ENCODE measurements around the gene OSBPL6.

Gene OSBPL6

DNA sequence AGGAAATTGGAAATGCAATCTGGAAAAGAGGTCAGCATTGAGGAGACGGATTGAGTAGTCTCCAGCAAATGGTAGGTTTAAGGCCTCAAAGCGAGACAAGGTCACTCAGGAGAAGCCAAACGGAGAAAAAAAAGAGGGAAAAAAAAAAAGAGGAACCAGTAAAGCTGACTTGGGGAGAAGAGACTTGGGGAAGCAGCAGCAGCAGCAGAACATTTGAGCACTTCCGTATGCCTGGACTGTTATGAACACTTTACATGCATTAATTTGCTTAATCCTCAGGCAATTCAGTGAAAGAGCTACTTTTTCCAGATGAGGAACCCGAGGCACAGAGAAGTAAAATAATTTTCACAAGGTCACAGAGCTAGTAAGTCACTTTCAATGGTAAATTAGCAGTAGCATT, 81.3 kb downstream of the OSBPL6 start:
- no peak for ATAC-seq
- TF ChIP-seq ZFP30 (CRISPR knock-in tag; IDR thresholded peaks at IDR 0.05) (no peak), ISL1 (CRISPR knock-in tag; IDR thresholded peaks at IDR 0.05) (no peak), RARB (CRISPR knock-in tag; IDR thresholded peaks at IDR 0.05) (no peak), ZNF565 (CRISPR knock-in tag; conservative IDR thresholded peaks at IDR 0.05; ENCODE audit: low read depth) (no peak), SNAI2 (CRISPR knock-in tag; IDR thresholded peaks at IDR 0.05) (no peak), ZC3H10 (CRISPR knock-in tag; IDR thresholded peaks at IDR 0.05) (no peak), CSDC2 (CRISPR knock-in tag; IDR thresholded peaks at IDR 0.05) (no peak), ESRRG (CRISPR knock-in tag; IDR thresholded peaks at IDR 0.05) (no peak), OSR1 (CRISPR knock-in tag; IDR thresholded peaks at IDR 0.05) (no peak), BACH2 (CRISPR knock-in tag; IDR thresholded peaks at IDR 0.05; ENCODE audit: borderline replicate concordance) (no peak), POU6F1 (CRISPR knock-in tag; IDR thresholded peaks at IDR 0.05; ENCODE audit: borderline replicate concordance, low read depth) (no peak), ARNTL (CRISPR knock-in tag; IDR thresholded peaks at IDR 0.05; ENCODE audit: borderline replicate concordance, low read depth) (no peak), PPARA (CRISPR knock-in tag; IDR thresholded peaks at IDR 0.05; ENCODE audit: borderline replicate concordance) (no peak), ZNF8 (CRISPR knock-in tag; IDR thresholded peaks at IDR 0.05) (no peak), TOX (CRISPR knock-in tag; IDR thresholded peaks at IDR 0.05; ENCODE audit: borderline replicate concordance) (no peak), TSHZ2 (CRISPR knock-in tag; IDR thresholded peaks at IDR 0.05) (no peak), GLIS3 (CRISPR knock-in tag; IDR thresholded peaks at IDR 0.05) (no peak), TCF4 (CRISPR knock-in tag; IDR thresholded peaks at IDR 0.05; ENCODE audit: borderline replicate concordance) (no peak)
- TF ChIP-seq, protein P1, sequence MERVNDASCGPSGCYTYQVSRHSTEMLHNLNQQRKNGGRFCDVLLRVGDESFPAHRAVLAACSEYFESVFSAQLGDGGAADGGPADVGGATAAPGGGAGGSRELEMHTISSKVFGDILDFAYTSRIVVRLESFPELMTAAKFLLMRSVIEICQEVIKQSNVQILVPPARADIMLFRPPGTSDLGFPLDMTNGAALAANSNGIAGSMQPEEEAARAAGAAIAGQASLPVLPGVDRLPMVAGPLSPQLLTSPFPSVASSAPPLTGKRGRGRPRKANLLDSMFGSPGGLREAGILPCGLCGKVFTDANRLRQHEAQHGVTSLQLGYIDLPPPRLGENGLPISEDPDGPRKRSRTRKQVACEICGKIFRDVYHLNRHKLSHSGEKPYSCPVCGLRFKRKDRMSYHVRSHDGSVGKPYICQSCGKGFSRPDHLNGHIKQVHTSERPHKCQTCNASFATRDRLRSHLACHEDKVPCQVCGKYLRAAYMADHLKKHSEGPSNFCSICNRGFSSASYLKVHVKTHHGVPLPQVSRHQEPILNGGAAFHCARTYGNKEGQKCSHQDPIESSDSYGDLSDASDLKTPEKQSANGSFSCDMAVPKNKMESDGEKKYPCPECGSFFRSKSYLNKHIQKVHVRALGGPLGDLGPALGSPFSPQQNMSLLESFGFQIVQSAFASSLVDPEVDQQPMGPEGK (CRISPR knock-in tag; IDR thresholded peaks at IDR 0.05; ENCODE audit: borderline replicate concordance), result no peak

- TF ChIP-seq TCF4 (CRISPR knock-in tag; IDR thresholded peaks at IDR 0.05; ENCODE audit: borderline replicate concordance) (no peak), TSHZ2 (CRISPR knock-in tag; IDR thresholded peaks at IDR 0.05) (no peak), ZNF70 (CRISPR knock-in tag; IDR thresholded peaks at IDR 0.05) (no peak), CSDC2 (CRISPR knock-in tag; IDR thresholded peaks at IDR 0.05) (no peak), ZC3H10 (CRISPR knock-in tag; IDR thresholded peaks at IDR 0.05) (no peak), OSR1 (CRISPR knock-in tag; IDR thresholded peaks at IDR 0.05) (no peak), SNAI2 (CRISPR knock-in tag; IDR thresholded peaks at IDR 0.05) (no peak), ZNF565 (CRISPR knock-in tag; conservative IDR thresholded peaks at IDR 0.05; ENCODE audit: low read depth) (no peak), TOX (CRISPR knock-in tag; IDR thresholded peaks at IDR 0.05; ENCODE audit: borderline replicate concordance) (no peak), PPARA (CRISPR knock-in tag; IDR thresholded peaks at IDR 0.05; ENCODE audit: borderline replicate concordance) (no peak), ARNTL (CRISPR knock-in tag; IDR thresholded peaks at IDR 0.05; ENCODE audit: borderline replicate concordance, low read depth) (no peak), BACH2 (CRISPR knock-in tag; IDR thresholded peaks at IDR 0.05; ENCODE audit: borderline replicate concordance) (no peak), GLIS3 (CRISPR knock-in tag; IDR thresholded peaks at IDR 0.05) (no peak), ISL1 (CRISPR knock-in tag; IDR thresholded peaks at IDR 0.05) (no peak), ZFP3 (CRISPR knock-in tag; IDR thresholded peaks at IDR 0.05) (no peak), POU6F1 (CRISPR knock-in tag; IDR thresholded peaks at IDR 0.05; ENCODE audit: borderline replicate concordance, low read depth) (no peak), ESRRG (CRISPR knock-in tag; IDR thresholded peaks at IDR 0.05) (no peak)
- TF ChIP-seq, protein P2, sequence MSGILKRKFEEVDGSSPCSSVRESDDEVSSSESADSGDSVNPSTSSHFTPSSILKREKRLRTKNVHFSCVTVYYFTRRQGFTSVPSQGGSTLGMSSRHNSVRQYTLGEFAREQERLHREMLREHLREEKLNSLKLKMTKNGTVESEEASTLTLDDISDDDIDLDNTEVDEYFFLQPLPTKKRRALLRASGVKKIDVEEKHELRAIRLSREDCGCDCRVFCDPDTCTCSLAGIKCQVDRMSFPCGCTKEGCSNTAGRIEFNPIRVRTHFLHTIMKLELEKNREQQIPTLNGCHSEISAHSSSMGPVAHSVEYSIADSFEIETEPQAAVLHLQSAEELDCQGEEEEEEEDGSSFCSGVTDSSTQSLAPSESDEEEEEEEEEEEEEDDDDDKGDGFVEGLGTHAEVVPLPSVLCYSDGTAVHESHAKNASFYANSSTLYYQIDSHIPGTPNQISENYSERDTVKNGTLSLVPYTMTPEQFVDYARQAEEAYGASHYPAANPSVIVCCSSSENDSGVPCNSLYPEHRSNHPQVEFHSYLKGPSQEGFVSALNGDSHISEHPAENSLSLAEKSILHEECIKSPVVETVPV (CRISPR knock-in tag; IDR thresholded peaks at IDR 0.05), result no peak
- no peak for ATAC-seq
These were observed 83.5 kb downstream of the OSBPL6 start for GRCh38 chr2:178277741-178278197.
